GM21723 (cell line): ENCODE measurements around the gene CDH19.

Source experiments
- ATAC-seq: cut with Tn5 transposase; IDR thresholded peaks from one replicate; pipeline ENCODE4 v1.9.1; 2021; ENCODE audit warnings: mild to moderate bottlenecking, moderate library complexity; ENCODE audit not compliant: unreplicated experiment

The CDH19 gene, protein sequence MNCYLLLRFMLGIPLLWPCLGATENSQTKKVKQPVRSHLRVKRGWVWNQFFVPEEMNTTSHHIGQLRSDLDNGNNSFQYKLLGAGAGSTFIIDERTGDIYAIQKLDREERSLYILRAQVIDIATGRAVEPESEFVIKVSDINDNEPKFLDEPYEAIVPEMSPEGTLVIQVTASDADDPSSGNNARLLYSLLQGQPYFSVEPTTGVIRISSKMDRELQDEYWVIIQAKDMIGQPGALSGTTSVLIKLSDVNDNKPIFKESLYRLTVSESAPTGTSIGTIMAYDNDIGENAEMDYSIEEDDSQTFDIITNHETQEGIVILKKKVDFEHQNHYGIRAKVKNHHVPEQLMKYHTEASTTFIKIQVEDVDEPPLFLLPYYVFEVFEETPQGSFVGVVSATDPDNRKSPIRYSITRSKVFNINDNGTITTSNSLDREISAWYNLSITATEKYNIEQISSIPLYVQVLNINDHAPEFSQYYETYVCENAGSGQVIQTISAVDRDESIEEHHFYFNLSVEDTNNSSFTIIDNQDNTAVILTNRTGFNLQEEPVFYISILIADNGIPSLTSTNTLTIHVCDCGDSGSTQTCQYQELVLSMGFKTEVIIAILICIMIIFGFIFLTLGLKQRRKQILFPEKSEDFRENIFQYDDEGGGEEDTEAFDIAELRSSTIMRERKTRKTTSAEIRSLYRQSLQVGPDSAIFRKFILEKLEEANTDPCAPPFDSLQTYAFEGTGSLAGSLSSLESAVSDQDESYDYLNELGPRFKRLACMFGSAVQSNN

DNA sequence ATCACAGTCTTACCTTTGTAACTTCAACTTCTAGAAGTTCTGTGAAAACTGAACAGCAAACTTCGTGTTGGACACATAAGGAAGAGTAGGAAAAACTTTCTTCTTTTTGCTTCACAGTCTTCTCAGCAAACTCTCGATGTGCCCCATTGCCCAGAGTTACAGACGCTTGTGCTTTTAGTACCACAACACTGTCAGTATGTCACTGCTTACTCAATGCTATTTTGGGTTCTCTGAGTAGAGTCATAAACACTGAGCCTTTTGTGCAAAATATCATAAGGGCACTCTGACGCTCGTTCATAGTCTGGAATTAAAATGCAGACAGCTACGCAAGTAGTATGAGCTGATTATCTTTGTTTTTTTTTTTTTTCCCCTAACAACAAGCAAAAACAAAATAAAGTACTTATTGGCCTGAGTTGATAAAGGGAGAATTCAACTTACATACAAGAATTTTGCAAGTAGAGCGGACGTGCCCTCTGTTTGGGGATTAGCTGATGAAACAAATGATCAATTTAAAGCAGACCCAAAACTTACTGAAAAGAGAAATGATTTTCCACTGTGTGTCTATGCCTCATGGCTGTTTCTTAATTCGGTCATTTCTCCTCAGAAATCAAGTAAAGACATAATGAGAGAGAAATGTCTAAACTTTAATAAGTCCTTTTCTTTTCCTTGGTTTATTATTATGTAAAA lies at the start of gene CDH19:
CDH19 (minus strand) TSS at position 150 of the 687 bp plus-strand sequence. CDS start 31,886 bp downstream, outside the sequence.
- ATAC-seq, result no peak

GRCh38 chr18:66647671-66648070 lies 43.8 kb upstream of the CDH19 start:
- ATAC-seq, result no peak

DNA sequence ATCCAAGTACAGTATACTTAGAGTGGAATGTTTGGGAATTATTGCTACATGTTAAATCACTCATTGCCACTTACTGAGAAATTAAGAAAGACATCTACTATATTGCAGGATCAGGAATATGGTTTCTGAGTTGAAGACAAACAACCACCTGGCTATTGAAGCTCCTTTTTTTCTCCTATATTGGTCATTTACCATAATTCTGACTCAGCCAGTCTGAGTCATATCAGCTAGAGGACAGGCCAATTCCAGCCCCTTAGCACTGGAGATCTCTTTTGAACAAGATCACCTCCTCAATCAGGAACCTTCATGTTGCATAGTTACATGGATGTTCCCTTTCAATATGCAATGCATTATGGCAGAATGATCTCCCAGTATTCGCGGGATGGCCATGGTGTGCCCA lies 42.7 kb upstream of the CDH19 start:
- ATAC-seq, result no peak

DNA sequence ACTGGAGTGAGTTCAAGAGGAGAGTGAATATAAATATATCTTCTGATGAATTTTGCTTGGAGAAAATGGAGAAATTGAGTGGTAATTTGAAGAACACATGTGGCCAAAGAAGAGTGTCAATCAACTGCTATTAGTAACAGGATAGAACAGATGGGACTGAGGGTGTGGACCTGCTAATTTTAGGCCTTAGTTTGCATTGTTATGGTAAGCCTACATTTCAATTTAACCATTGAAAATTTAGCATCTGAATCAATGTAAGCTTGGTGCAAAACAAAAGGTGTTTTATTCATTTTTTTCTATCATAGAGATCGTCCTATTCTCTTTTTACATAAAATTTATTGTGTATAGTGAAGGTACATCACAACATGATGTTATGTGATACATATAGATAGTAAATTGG lies 42.1 kb upstream of the CDH19 start:
- ATAC-seq, result no peak

DNA sequence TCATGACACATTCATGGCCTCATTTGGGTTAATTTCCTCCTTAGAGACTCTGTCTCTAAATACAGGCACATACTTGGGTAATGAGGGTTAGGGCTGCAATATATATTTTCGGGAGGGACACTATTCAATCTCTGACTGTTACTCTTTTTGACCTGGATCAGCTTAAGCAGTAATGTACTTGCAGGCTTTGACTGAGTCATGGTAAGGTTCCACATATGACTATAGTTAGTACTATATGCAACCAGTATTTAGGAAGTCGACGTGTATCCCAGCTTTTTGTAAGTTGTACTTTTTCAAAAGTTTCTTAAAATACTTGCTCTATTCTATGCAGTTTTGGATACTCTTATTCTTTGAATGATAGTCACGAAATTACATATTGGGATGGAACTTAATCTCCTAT lies 37.2 kb upstream of the CDH19 start:
- ATAC-seq, result no peak

DNA sequence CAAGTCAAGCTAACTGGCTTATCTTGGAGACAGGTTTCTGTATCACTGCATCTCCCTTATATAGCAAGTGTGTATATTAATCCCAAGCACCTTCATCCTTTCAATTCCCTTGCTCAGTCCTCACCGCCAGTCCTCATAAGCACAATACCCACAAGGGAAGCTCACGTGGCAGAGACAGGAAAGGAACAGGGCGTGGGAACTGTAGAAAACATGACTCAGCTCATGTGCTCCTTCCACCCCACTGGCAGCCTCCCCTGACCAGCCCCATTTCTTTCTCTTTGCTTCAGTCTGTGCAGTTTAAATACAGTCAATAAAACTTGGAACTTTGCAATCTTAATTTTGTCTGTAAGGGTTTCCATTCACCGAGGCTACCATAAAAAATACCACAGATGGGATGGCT lies 36.5 kb upstream of the CDH19 start:
- ATAC-seq, result no peak

DNA sequence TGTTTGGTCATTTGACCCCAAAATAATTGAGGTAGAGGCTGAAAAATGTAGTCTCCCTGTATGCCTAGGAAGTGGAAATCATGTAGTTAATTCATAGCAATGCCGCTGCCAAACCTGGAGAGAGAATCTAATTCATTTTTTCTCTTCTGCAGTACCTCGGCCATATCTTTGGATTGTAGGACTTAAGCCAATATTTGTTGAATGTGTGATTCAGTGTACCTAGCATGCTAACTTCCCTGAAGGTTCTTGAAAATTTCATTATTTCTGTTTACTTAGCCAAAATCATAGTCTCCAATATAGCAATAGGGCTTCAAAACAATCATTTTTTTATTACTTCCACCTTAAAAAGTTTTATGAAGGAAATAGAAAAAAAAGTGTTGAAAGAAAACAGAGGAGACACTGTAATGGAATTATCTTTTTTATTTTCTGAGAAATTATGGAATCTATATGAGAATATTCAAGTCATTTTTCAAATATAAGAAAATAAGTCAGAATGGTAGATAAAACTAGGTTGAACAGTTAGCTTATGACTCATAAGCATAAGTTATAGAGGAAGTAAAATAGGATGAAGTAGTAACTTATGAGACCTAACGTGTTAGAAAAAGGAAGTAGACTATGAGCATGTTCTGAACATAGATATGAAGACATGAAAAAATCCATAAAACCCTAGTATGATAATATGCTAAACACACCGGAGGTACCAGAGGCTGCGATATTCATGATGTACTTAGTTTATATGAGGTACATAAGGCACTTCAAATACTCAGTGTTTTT lies 35.2 kb upstream of the CDH19 start:
- no peak for ATAC-seq

DNA sequence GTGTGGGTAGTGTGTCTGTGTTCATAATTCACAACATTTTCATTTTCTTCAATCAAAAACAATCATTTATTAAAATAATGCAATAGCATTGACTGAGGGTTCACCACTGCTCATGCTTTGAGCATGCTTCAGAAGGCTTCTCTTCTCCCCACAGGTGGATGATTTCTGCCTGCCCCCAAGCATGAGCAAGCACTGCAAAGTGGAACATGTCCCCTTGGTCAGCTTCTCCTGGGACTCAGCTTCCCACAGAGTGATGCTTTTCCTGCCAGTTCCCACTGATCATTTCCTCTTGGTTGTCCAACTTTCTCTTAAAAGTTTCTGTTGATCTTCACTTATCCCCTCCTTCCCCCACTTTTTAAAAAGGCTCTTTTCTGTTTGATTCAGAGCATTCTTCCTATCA lies 31.5 kb upstream of the CDH19 start:
- no peak for ATAC-seq

GRCh38 chr18:66632756-66633155 lies 28.9 kb upstream of the CDH19 start:
- ATAC-seq, result no peak

DNA sequence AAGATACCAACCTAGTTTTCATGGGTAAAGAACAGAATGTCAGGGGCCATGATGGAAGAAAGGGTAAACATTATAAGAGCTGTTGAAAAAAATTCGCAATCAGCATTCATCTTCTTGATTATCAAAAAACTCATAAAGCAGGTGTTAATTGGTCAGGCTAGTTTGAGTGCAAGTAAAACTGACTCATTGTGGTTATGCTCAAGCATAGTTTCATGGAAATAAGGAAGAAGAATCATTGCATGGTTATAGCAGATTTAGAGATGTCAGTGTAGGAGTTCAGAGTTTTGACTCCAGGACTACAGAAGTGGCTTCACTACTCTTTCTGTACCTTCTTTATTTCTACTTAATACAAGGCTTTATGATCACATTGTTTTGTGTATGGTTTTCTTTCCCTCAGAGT lies 26.9 kb upstream of the CDH19 start:
- ATAC-seq, result no peak

GRCh38 chr18:66623821-66624220 lies 19.9 kb upstream of the CDH19 start:
- no peak for ATAC-seq

DNA sequence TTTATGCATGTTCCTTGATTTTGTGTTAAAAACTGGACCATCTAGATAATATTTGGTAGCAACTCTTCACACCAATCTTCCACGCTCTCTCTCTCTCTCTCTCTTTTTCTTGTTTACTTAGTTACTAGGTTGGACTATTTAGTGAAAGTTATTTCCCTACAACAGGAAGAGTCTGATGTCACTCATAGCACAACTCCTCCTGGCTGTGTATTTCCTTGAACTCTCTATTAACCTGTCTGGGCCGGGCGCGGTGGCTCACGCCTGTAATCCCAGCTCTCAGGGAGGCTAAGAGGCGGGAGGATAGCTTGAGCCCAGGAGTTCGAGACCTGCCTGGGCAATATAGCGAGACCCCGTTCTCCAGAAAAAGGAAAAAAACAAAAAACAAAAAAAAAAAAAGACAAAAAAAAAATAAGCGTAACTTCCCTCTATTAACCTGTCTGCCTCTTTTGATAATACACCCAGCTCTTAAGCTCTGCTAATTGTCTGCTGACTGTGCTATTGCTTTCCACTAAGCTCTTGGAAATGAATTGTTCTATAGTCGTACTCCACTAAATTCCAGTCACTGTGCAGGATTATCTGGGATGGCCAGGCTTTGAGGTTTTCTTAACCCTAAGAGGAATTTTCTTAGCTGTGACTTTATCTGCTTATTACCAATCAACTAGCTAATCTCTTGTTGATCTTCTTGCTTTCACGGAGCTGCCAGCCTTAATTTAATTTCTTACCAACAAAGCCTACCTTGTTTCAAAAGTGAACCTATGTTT lies 18.1 kb upstream of the CDH19 start:
- ATAC-seq, result no peak

DNA sequence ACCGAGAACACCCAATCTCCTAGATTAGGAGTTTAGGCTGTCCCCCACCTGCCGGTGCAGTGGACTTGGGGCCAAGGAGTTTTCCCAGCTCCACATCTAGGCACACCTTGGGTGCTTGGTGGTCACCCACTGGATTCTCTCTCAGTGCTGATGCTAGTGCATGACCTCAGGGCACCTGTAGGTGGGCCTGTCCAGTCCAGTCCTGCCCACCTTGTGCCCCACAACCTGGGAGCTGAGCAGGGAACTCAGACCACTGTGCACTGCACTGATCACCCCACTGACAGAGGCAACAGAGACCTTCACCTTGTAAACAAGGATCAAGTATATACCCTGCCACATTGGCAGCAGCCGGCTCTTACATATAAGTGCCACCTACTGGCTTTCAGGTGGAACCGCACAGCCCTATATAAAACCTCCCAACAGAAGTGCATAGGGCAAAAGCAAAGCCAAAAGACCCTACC lies 12.7 kb upstream of the CDH19 start:
- ATAC-seq, result no peak

DNA sequence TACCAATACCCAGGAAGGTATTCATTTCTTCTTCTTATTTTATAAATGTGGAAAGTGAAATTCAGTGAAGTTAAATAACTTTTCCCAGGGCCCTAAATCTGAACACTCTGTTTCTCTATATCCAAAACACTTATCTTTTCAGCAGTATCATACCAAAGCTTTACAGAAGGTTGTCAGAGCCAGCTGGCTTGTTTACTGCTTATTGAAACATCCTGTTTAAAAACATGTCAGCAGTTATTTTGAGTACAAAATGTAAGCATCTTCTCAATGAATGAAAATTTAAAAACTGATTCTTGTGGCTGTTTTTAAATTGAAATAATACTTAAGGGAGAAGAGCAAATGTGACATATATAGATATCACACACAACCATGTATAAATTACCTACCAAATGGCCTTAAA lies 11.3 kb upstream of the CDH19 start:
- ATAC-seq, result no peak

DNA sequence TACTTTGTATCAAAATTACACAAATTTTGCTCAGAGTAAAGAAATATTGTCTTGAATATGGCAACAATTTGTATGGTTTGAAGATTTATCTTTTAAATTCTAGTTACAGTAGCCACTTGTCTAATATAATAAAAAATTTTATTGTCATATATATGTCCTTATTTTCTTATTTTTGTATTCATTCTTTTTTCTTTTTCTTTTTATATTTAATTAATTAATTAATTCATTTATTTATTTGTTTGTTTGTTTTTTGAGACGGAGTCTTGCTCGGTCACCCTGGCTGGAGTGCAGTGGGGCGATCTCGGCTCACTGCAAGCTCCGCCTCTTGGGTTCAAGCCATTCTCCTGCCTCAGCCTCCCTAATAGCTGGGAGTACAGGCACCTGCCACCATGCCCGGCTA lies 3.7 kb upstream of the CDH19 start:
- no peak for ATAC-seq

DNA sequence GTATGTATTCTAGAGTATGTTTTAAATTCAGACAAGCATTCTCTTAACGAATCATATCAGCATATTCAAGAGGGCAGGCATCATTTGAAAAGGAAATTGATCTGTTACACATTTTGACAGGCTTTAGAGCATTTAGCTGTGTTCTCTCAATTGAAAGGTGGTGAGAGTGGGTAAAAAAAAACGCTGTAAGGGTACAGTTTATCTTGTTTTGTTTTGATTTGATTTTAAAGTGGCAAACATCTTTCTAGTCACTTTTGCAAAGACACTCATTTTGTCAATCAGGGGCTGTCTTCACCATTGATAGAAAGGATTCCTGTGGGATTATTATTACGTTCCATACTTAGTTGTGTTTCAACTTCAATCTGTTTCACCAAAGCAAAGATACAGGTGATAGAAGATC lies 2.2 kb downstream of the CDH19 start:
- ATAC-seq, result no peak

GRCh38 chr18:66599190-66599589 lies 4.7 kb downstream of the CDH19 start:
- ATAC-seq, result no peak

- no peak for ATAC-seq
Measured at GRCh38 chr18:66587430-66587829, 16.5 kb downstream of the CDH19 start.

GRCh38 chr18:66582211-66582610 lies 21.7 kb downstream of the CDH19 start:
- ATAC-seq, result no peak

DNA sequence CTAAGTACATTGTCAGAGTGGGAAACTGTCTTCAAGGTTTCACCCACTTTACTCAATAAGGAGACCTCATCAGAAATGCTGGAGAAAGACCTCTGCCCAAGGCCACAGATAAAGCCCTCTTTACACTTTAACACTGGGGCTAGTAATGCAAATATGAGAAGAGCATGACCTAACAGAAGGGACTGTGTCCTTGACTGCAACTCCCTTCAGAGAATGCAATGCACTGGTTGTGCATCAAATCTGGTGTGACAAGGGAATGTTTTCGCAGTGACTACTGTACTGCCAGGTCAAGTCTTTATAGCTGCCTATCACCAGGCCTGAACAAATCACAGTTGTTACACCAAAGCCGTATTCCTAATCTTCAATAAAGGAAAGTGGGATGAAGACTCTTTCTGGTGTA lies 28.6 kb downstream of the CDH19 start:
- ATAC-seq, result no peak
